SU-DHL-6 (cell line): Measurements from ENCODE around the gene PTDSS2.

Experiments
- H2AFZ ChIP-seq: fragments of 200-600 bp; sonication (generic); 2 replicates; pipeline ENCODE4 v1.6.1; 2014; ENCODE audit warnings: low read depth, mild to moderate bottlenecking, moderate library complexity, mixed read lengths, antibody characterized with exemption, low read length; ENCODE audit not compliant: severe bottlenecking
- H3F3A ChIP-seq: fragments of 200-600 bp; shearing (Covaris generic); 2 replicates; pipeline ENCODE4 v1.6.0; 2016; ENCODE audit warnings: antibody characterized with exemption, mild to moderate bottlenecking; ENCODE audit not compliant: insufficient read depth
- H3K27ac ChIP-seq: fragments of 200-600 bp; sonication (generic); 2 replicates; pipeline ENCODE4 v1.5.1; 2016; ENCODE audit warnings: low read depth, mild to moderate bottlenecking, low read length, moderate library complexity, mixed read lengths
- H3K27me3 ChIP-seq: fragments of 200-600 bp; sonication (generic), shearing (Covaris generic); 2 replicates; pipeline ENCODE4 v1.6.0; 2014; ENCODE audit warnings: mild to moderate bottlenecking, low read length
- H3K36me3 ChIP-seq: fragments of 200-600 bp; sonication (generic); 2 replicates; pipeline ENCODE4 v1.6.1; 2014; ENCODE audit warnings: mild to moderate bottlenecking, low read length, mixed read lengths
- H3K4me2 ChIP-seq: fragments of 300-600, 200-600 bp; shearing (Covaris generic), sonication (generic); 2 replicates; pipeline ENCODE4 v1.6.0; 2014; ENCODE audit warnings: low read length, low read depth, mild to moderate bottlenecking; ENCODE audit not compliant: poor library complexity, severe bottlenecking
- H3K4me3 ChIP-seq: fragments of 200-600 bp; sonication (generic); 2 replicates; pipeline ENCODE4 v1.5.1; 2014; ENCODE audit warnings: antibody characterized with exemption, low read length, mild to moderate bottlenecking, mixed read lengths; ENCODE audit not compliant: insufficient read depth, poor library complexity, severe bottlenecking
- H3K79me2 ChIP-seq: fragments of 200-600 bp; sonication (generic); 2 replicates; pipeline ENCODE4 v1.6.1; 2014; ENCODE audit warnings: mild to moderate bottlenecking, low read length, moderate library complexity; ENCODE audit not compliant: insufficient read depth
- H3K9ac ChIP-seq: fragments of 200-600 bp; sonication (generic); 2 replicates; pipeline ENCODE4 v1.7.0; 2014; ENCODE audit warnings: mild to moderate bottlenecking, low read length
- H3K9me2 ChIP-seq: fragments of 200-600 bp; sonication (generic); replicated peaks from 2 replicates; pipeline ENCODE4 v1.6.1; 2014; ENCODE audit warnings: low read length; ENCODE audit not compliant: insufficient read depth
- H3K9me3 ChIP-seq: fragments of 200-600 bp; sonication (generic); 2 replicates; pipeline ENCODE4 v1.6.1; 2014; ENCODE audit warnings: low read length, mixed read lengths; ENCODE audit not compliant: insufficient read depth
- H4K20me1 ChIP-seq: fragments of 200-600 bp; sonication (generic); 2 replicates; pipeline ENCODE4 v1.6.1; 2014; ENCODE audit warnings: low read depth, mild to moderate bottlenecking, antibody characterized with exemption, low read length, moderate library complexity, mixed read lengths
- EZH2phosphoT487 ChIP-seq: fragments of 200-600 bp; sonication (generic), shearing (Covaris generic); conservative IDR thresholded peaks from 2 replicates; pipeline ENCODE4 v1.6.1; 2018; ENCODE audit warnings: mild to moderate bottlenecking, antibody characterized with exemption, low read length, moderate library complexity, mixed read lengths
- TF ChIP-seq, protein P1 (sequence below): fragments of 200-600 bp; sonication (generic); IDR thresholded peaks from one replicate; pipeline ENCODE4 v1.5.1; 2017; ENCODE audit warnings: antibody characterized with exemption, mild to moderate bottlenecking, low read length, moderate library complexity; ENCODE audit not compliant: insufficient read depth, poor library complexity, severe bottlenecking

The PTDSS2 gene

DNA sequence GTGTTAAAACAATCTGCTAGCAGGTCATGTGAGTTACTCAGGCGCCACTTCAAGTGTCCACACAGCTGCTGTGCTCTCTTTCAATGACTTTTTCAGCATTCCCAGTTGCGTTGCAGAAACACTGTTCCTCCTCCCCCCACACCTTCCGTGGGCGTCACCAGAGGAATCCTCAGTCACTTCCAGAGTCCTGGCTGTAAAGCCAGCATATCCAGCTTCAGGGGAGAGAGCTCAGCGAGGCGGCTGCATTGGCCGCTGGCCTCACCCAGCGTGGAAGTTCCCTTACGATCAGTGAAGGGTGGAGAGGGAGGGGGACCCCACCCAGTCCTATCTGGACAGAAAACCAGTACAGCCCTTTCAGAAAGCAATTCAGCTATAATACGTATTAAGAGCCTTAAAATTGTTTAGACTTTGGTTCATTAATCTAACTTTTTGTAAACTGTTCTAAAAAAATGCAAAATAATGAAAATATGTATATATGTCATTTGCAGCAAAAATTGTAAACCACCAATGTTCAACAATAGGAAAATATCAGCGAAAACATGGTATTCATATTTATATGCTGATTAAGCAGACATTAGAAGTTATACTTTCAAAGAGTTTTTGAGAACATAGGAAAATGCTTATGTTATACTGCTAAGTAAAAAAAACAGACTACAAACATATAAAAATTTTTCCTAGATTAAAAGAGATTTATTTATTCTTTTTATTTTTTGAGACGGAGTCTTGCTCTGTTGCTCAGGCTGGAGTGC, 5.5 kb upstream of the PTDSS2 start:
- Histone ChIP-seq H3K27ac (no peak overlapping the region), H3K9ac (no peak overlapping the region)

DNA sequence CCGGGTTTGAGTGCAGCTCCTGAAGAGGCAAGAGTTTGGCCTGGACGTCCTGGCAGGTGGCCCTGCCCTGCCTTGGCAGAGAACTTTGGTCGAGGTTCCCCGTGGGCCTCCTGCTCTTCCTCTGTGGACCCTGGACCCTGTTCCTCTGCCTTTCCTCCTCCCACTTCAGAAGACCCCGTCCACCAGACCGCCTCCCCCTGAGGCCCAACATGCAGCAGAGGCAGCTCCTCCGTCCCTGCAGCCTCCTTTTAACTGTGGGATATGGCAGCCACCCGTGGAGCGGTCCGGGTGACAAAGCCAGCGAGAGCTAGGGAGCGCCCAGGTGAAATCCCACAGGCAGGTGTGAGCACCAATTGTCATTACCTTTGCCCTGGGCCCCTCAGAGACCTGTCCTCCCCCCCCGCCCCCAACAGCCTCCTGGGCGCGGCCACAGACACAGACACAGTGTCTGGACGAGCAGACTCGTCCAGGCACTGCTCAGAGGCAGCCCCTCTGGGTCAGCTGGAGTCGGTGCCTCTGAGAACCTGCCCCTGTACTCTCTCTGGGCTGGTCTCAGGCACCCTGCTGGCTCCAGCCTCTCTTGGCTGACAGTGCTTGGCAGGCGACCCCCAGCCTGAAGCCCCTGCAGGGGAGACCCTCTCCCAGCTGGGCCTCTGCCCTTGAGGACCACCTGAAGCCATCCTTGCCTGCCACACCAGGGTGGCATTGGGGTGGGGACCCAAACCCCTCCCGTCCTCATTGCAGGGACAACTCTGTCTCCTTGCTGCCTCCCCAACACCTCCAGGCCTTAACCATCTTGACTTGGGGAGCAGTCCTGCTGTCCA, 4.1 kb upstream of the PTDSS2 start:
- H3K9me2 ChIP-seq: no peaks in the 10 kb centered on the region
- H3K4me2 ChIP-seq: no peak overlapping the region
- H3K4me3 ChIP-seq: no peak overlapping the region

More for the DNA sequence above, 5.5 kb upstream of the PTDSS2 start:
- H3K4me2 ChIP-seq: no peak overlapping the region
- TF ChIP-seq, protein P1, sequence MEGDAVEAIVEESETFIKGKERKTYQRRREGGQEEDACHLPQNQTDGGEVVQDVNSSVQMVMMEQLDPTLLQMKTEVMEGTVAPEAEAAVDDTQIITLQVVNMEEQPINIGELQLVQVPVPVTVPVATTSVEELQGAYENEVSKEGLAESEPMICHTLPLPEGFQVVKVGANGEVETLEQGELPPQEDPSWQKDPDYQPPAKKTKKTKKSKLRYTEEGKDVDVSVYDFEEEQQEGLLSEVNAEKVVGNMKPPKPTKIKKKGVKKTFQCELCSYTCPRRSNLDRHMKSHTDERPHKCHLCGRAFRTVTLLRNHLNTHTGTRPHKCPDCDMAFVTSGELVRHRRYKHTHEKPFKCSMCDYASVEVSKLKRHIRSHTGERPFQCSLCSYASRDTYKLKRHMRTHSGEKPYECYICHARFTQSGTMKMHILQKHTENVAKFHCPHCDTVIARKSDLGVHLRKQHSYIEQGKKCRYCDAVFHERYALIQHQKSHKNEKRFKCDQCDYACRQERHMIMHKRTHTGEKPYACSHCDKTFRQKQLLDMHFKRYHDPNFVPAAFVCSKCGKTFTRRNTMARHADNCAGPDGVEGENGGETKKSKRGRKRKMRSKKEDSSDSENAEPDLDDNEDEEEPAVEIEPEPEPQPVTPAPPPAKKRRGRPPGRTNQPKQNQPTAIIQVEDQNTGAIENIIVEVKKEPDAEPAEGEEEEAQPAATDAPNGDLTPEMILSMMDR: no peak
- no peak for TF ChIP-seq EZH2phosphoT487
- H3K9me2 ChIP-seq: no peaks in the 10 kb centered on the region
- H2AFZ ChIP-seq: no peak overlapping the region
- H3K9me3 ChIP-seq: no peaks in the 10 kb centered on the region
- H3K36me3 ChIP-seq: no peaks in the 10 kb centered on the region
- H3K4me3 ChIP-seq: no peak overlapping the region
- H4K20me1 ChIP-seq: no peaks in the 10 kb centered on the region
- no peaks in the 10 kb centered on the region for H3K79me2 ChIP-seq
- peaks cover 24% of the 10 kb centered on the region for H3F3A ChIP-seq
- no peaks in the 10 kb centered on the region for H3K27me3 ChIP-seq

DNA sequence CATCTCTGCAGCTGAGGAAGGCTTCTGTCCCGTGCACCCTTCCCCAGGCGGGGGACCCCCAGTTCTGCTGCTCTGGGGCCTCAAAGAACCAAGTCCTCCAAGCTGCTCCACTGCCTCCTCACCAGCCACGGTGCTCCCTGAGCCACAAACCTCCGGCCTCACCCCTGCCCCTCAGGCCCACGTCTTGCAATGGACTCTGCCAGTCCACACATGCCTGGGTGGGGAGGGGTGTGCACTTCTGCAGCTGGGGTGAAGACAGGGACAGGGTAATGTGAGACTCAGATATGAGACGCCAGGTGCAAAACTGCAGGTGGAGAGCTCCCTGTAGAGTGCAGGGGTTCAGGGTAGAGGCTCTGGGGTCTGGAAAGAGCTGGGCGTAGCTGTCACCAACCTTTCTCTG, 3.2 kb upstream of the PTDSS2 start:
- Histone ChIP-seq H3K36me3 (no peaks in the 10 kb centered on the region), H4K20me1 (no peaks in the 10 kb centered on the region), H3F3A (peaks cover 24% of the 10 kb centered on the region), H3K4me3 (no peak overlapping the region), H3K4me2 (no peak overlapping the region), H3K9me2 (no peaks in the 10 kb centered on the region), H3K27me3 (no peaks in the 10 kb centered on the region), H3K9me3 (no peaks in the 10 kb centered on the region), H3K79me2 (peaks cover 7% of the 10 kb centered on the region), H3K27ac (no peak overlapping the region), H2AFZ (no peak overlapping the region), H3K9ac (no peak overlapping the region)
- TF ChIP-seq, protein P1: no peak
- TF ChIP-seq EZH2phosphoT487: no peak

More for the DNA sequence above, 4.1 kb upstream of the PTDSS2 start:
- Histone ChIP-seq H3K27me3 (no peaks in the 10 kb centered on the region), H4K20me1 (no peaks in the 10 kb centered on the region), H3K9ac (no peak overlapping the region), H3K9me3 (no peaks in the 10 kb centered on the region), H3K79me2 (no peaks in the 10 kb centered on the region; the same call in 1 of the 2 replicates), H3K27ac (no peak overlapping the region), H2AFZ (no peak overlapping the region), H3F3A (peaks cover 24% of the 10 kb centered on the region), H3K36me3 (no peaks in the 10 kb centered on the region)
- TF ChIP-seq, protein P1: no peak
- no peak for TF ChIP-seq EZH2phosphoT487
